22Rv1 (cell line): ENCODE results near the gene CACNA2D4.

Source experiments
- H3K27ac ChIP-seq: fragments of 450-650 bp; 2 replicates; pipeline ENCODE4 v1.5.1; 2017
- CTCF ChIP-seq: fragments of 450-650 bp; IDR thresholded peaks from 2 replicates; pipeline ENCODE4 v1.5.1; 2017; ENCODE audit warnings: mild to moderate bottlenecking
- ZFX ChIP-seq: fragments of 450-650 bp; IDR thresholded peaks from 2 replicates; pipeline ENCODE4 v1.6.1; 2017; ENCODE audit warnings: antibody characterized with exemption, borderline replicate concordance

The CACNA2D4 gene

DNA sequence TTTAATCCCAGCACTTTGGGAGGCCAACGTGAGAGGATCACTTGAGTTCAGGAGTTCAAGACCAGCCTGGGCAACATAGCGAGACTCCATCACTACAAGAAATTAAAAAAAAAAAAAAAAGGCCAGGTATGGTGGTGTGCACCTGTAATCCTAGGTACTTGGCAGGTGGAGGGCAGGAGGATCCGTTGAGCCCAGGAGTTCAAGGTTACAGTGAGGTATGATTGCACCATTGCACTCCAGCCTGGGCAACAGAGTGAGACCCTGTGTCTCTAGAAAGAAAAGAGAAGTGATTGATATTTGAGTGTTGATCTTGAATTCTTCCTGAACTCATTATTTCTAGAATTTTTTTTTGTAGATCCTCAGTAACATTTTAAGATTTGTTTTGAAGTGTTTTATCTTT lies 168.2 kb downstream of the CACNA2D4 start:
- no peak for TF ChIP-seq CTCF
- TF ChIP-seq ZFX, result no peak

GRCh38 chr12:1749019-1749418 lies 169.4 kb downstream of the CACNA2D4 start:
- TF ChIP-seq ZFX, result no peak
- no peak for TF ChIP-seq CTCF
- H3K27ac ChIP-seq, result no peak overlapping the region

More for the DNA sequence above, 168.2 kb downstream of the CACNA2D4 start:
- no peak overlapping the region for H3K27ac ChIP-seq

DNA sequence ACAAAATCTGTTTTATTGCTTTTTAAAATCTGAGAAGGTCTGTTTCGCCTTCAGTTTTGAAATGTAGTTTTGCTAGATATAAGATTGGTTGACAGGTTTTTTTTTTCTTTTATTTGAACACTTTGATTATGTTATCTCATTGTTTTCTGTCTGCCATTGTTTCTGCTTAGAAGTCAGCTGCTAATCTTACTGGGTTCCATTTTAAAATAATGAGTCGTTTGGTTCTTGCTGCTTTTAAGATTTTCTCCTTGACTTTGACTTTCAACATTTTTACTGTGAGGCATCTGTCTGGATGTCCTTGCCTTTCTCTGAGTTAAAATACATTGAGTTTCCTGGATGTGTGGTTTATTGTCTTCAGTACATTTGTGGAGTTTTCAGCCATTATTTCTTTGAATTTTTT lies 170.8 kb downstream of the CACNA2D4 start:
- H3K27ac ChIP-seq, result no peak overlapping the region
- no peak for TF ChIP-seq ZFX
- TF ChIP-seq CTCF, result no peak

- H3K27ac ChIP-seq, result no peak overlapping the region
- TF ChIP-seq CTCF (no peak), ZFX (no peak)
These were observed 173.5 kb downstream of the CACNA2D4 start for GRCh38 chr12:1744932-1745331.
